Trophoblast cell (in vitro differentiated cells and primary cell): Measurements from ENCODE around the gene PACS1.

Experiments
- DNase-seq, 2 donors: peaks; one replicate each; pipeline ENCODE4 v3.0.0-alpha.2; 2016
- H2AFZ ChIP-seq: 2 replicates; pipeline ENCODE4 v1.6.1; 2013; ENCODE audit warnings: low read length, moderate library complexity, mild to moderate bottlenecking; ENCODE audit not compliant: insufficient read depth, poor library complexity
- H2AK5ac ChIP-seq: 2 replicates; pipeline ENCODE4 v1.6.1; 2013; ENCODE audit warnings: mild to moderate bottlenecking, low read length
- H2BK120ac ChIP-seq: 2 replicates; pipeline ENCODE4 v1.6.1; 2013; ENCODE audit warnings: low read length, mild to moderate bottlenecking, moderate library complexity; ENCODE audit not compliant: insufficient read depth, poor library complexity
- H2BK12ac ChIP-seq: 2 replicates; pipeline ENCODE4 v1.6.1; 2013; ENCODE audit warnings: mild to moderate bottlenecking, low read length, moderate library complexity
- H2BK5ac ChIP-seq: 2 replicates; pipeline ENCODE4 v1.6.1; 2013; ENCODE audit warnings: low read length, low read depth, moderate library complexity, mild to moderate bottlenecking; ENCODE audit not compliant: poor library complexity
- H3K14ac ChIP-seq: 2 replicates; pipeline ENCODE4 v1.6.1; 2013; ENCODE audit warnings: mild to moderate bottlenecking, low read length
- H3K18ac ChIP-seq: 2 replicates; pipeline ENCODE4 v1.6.1; 2013; ENCODE audit warnings: mild to moderate bottlenecking, low read length
- H3K23ac ChIP-seq: 2 replicates; pipeline ENCODE4 v1.6.1; 2013; ENCODE audit warnings: low read length
- H3K27ac ChIP-seq: 2 replicates; pipeline ENCODE4 v1.5.1; 2013; ENCODE audit warnings: low read depth, mild to moderate bottlenecking, inconsistent platforms, low read length, moderate library complexity
- H3K27me3 ChIP-seq: 2 replicates; pipeline ENCODE4 v1.6.1; 2013; ENCODE audit warnings: inconsistent platforms, mild to moderate bottlenecking, low read length, moderate library complexity; ENCODE audit not compliant: insufficient read depth
- H3K36me3 ChIP-seq, 2 experiments: 1 replicate in 1 of 2; 2 replicates in 1 of 2; pipeline ENCODE4 v1.6.1; 2013; ENCODE audit warnings: low read length in 2 of 2, mild to moderate bottlenecking in 2 of 2, moderate library complexity in 1 of 2; ENCODE audit not compliant: insufficient read depth in 2 of 2, control insufficient read depth in 1 of 2
- H3K4ac ChIP-seq: 2 replicates; pipeline ENCODE4 v1.6.1; 2013; ENCODE audit warnings: low read depth, mild to moderate bottlenecking, low read length, moderate library complexity
- H3K4me1 ChIP-seq, 2 experiments: 1 replicate in 1 of 2; 2 replicates in 1 of 2; pipeline ENCODE4 v1.6.1; 2013; ENCODE audit warnings: low read length in 2 of 2, mild to moderate bottlenecking in 2 of 2, moderate library complexity in 1 of 2; ENCODE audit not compliant: insufficient read depth in 2 of 2, control insufficient read depth in 1 of 2
- H3K4me2 ChIP-seq: 2 replicates; pipeline ENCODE4 v1.6.1; 2013; ENCODE audit warnings: inconsistent platforms, mild to moderate bottlenecking, low read length, moderate library complexity
- H3K4me3 ChIP-seq: 2 replicates; pipeline ENCODE4 v1.5.1; 2013; ENCODE audit warnings: mild to moderate bottlenecking, low read depth, low read length, inconsistent platforms
- H3K79me1 ChIP-seq: one replicate; pipeline ENCODE4 v1.6.1; 2013; ENCODE audit warnings: low read length
- H3K79me2 ChIP-seq: 2 replicates; pipeline ENCODE4 v1.6.1; 2013; ENCODE audit warnings: low read length, mild to moderate bottlenecking; ENCODE audit not compliant: control insufficient read depth, insufficient read depth, poor library complexity
- H3K9ac ChIP-seq: 2 replicates; pipeline ENCODE4 v1.6.1; 2013; ENCODE audit warnings: mild to moderate bottlenecking, low read length
- H3K9me3 ChIP-seq: 2 replicates; pipeline ENCODE4 v1.6.1; 2013; ENCODE audit warnings: low read depth, mild to moderate bottlenecking, control low read depth, inconsistent platforms, low read length; ENCODE audit not compliant: insufficient read depth
- H4K12ac ChIP-seq: 2 replicates; pipeline ENCODE4 v1.6.1; 2013; ENCODE audit warnings: low read depth, mild to moderate bottlenecking, low read length, moderate library complexity
- H4K8ac ChIP-seq: 2 replicates; pipeline ENCODE4 v1.6.1; 2013; ENCODE audit warnings: low read depth, mild to moderate bottlenecking, low read length, moderate library complexity
- H4K91ac ChIP-seq: one replicate; pipeline ENCODE4 v1.6.1; 2013; ENCODE audit warnings: low read depth, mild to moderate bottlenecking, low read length, moderate library complexity
- WGBS: extraction: QIAGEN DNeasy Blood & Tissue Kit; methylation state at CpG from one replicate; pipeline ENCODE4 v1.1.7; 2013; ENCODE audit warnings: missing lambda C conversion rate; ENCODE audit not compliant: insufficient read length, insufficient coverage; ENCODE audit errors: extremely low coverage; 5-methylcytosine and 5-hydroxymethylcytosine counted together

PACS1 gene

DNA sequence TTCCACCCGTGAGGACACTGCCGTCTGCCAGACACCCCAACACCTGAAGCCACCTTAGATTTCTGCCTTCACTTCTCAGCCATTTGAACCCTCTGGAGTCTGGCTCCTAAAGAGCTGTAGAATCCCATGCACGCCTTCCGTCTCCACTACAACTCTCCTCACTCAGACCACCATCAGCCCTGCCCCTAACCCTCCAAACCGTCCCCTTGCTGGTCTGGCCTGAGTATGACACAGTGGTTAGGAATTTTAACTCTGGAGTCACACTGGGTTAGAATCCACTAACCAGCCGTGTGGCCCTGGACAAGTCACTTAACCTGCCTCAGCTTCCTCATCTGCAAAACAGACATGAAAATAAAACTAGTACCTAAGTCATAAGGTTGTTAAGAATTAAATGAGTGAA is 210.9 kb downstream of the PACS1 start:
- H3K23ac ChIP-seq: no peak overlapping the region
- H3K27me3 ChIP-seq: no peaks in the 10 kb centered on the region
- H3K79me1 ChIP-seq: no peaks in the 10 kb centered on the region
- no peak overlapping the region for H4K8ac ChIP-seq
- no peak overlapping the region for H2BK120ac ChIP-seq
- no CpG with 5 or more reads among the region's 6 CpGs for WGBS
- no peak overlapping the region for H3K14ac ChIP-seq
- no peak overlapping the region for H3K9ac ChIP-seq
- no peak overlapping the region for H3K27ac ChIP-seq
- H4K91ac ChIP-seq: no peak overlapping the region
- H3K79me2 ChIP-seq: no peaks in the 10 kb centered on the region
- H3K4me1 ChIP-seq: peaks cover 5 to 7% of the 10 kb centered on the region in 2 experiments
- H3K18ac ChIP-seq: no peak overlapping the region
- peaks cover 26 to 28% of the 10 kb centered on the region in 2 experiments for H3K36me3 ChIP-seq
- H3K4ac ChIP-seq: no peak overlapping the region
- H3K9me3 ChIP-seq: no peaks in the 10 kb centered on the region
- H2AFZ ChIP-seq: no peak overlapping the region
- DNase-seq: peak in 1 of 2 donors; percentile 60
- no peak overlapping the region for H2AK5ac ChIP-seq
- H2BK5ac ChIP-seq: no peak overlapping the region
- H3K4me2 ChIP-seq: no peak overlapping the region
- no peak overlapping the region for H3K4me3 ChIP-seq
- H2BK12ac ChIP-seq: no peak overlapping the region
- no peak overlapping the region for H4K12ac ChIP-seq

DNA sequence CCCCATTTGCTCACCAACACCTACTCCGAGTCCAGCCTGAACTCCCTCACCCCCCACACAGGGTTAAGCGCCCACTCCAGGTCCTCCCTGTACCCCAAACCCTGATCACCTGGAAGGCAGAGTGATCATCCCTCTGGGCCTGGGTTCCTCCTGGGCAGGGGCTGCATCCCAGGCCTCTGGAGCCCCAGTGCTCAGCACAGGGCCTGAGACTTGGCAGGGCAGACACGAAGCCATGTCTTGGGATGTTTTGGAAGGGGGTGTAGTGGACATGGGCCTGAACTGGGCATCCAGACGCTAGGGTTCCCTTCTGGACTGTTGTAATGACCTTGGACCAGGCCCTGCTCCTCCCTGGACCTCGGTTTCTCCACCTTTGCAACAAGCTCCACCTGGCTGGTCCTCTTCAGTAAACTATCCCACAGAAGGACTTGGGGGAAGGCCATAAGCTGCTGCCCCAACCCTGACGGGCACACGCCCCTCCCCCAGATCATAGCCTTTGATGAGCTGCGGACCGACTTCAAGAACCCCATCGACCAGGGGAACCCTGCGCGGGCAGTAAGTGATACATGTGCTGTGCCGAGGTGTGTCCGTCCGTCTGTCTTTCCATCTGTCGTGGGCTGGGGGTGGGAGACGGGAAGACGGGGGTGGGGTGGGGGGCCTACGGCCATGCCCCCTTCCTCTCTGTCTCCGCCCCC is 211.8 kb downstream of the PACS1 start:
- H4K8ac ChIP-seq: no peak overlapping the region
- H3K14ac ChIP-seq: no peak overlapping the region
- H3K23ac ChIP-seq: no peak overlapping the region
- no peak overlapping the region for H3K9ac ChIP-seq
- no peak overlapping the region for H4K91ac ChIP-seq
- no peak overlapping the region for H3K4me2 ChIP-seq
- H2BK5ac ChIP-seq: no peak overlapping the region
- no peak overlapping the region for H3K27ac ChIP-seq
- H3K79me1 ChIP-seq: no peaks in the 10 kb centered on the region
- H2AFZ ChIP-seq: no peak overlapping the region
- DNase-seq: no peak
- H2BK120ac ChIP-seq: no peak overlapping the region
- no peak overlapping the region for H3K4ac ChIP-seq
- no peak overlapping the region for H3K18ac ChIP-seq
- peaks cover 26 to 29% of the 10 kb centered on the region in 2 experiments for H3K36me3 ChIP-seq
- H3K4me3 ChIP-seq: no peak overlapping the region
- H3K4me1 ChIP-seq: peaks cover 5 to 7% of the 10 kb centered on the region in 2 experiments
- H3K79me2 ChIP-seq: no peaks in the 10 kb centered on the region
- no CpG with 5 or more reads among the region's 20 CpGs for WGBS
- H4K12ac ChIP-seq: no peak overlapping the region
- no peaks in the 10 kb centered on the region for H3K9me3 ChIP-seq
- H2BK12ac ChIP-seq: no peak overlapping the region
- H3K27me3 ChIP-seq: no peaks in the 10 kb centered on the region
- no peak overlapping the region for H2AK5ac ChIP-seq

DNA sequence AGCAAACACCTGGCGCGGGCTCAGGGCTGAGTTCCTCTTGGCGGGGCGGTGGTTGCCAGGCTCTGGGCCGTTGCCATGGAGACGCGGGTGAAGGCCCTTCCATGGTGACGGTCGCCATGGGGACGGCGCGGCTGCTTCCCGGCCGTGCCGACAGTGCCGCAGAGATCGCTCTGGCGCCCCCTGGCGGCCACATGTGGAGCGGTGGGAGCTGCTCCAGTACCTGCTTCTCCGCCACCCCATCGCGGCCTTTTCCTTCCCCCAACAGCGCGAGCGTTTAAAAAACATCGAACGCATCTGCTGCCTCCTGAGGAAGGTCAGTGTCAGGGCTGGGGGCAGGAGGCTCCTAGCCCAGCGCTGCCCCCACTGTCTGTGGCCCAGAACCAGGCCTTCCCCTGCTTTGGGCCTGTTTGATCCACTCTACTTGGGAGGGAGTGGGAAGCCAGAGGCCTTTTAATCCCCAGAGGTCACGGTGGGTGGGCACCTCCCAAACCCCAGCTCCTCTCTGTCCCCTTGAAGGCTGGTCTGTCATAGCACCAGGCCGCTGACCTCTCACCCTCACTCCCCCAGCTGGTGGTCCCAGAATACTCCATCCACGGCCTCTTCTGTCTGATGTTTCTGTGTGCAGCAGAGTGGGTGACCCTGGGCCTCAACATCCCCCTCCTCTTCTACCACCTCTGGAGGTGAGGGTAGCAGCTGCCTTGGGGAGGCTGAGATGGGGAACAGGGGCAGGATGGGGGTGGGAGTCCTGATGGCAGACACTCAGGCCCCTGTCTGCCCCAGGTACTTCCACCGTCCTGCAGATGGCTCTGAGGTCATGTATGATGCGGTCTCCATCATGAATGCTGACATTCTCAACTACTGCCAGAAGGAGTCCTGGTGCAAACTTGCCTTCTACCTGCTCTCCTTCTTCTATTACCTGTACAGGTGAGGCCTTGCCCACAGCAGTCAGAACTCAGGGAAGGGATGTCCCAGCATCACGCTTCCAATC is 212.7 kb downstream of the PACS1 start:
- WGBS: no CpG with 5 or more reads among the region's 35 CpGs

DNA sequence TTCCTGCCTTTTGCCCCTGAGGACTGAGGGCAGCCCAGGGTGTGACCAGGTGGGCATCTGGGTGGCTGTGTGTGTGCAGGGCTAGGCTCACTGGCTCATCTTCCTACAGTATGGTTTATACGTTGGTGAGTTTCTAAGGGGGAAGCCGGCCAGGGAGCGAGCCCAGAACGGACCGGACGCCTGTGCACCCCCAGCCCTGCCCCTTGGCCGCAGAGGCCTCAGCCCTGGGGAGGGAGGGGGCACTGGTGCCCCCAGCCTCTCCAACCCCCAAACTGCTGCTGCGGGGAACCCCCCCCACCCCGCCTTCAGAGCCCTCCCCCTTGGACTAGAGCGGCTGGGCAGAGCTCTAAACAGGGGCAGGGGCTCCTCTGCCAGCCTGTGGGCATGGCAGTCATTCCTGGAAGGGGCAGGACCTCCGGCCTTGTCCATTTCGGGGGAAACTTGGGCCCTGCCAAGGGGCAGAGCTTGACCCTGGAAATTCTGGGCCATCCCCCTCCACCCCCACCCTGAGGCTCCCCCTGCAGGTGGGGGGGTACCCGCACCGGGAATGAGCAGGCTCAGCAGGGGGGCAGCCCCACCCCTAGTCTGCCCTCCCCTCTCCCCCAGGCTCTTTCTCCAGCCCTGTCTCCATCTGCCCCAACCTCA is 213.5 kb downstream of the PACS1 start:
- H3K27me3 ChIP-seq: no peaks in the 10 kb centered on the region
- DNase-seq: no peak
- no peak overlapping the region for H2BK120ac ChIP-seq
- H3K27ac ChIP-seq: no peak overlapping the region
- H2BK12ac ChIP-seq: no peak overlapping the region
- peaks cover 6% of the 10 kb centered on the region for H3K79me2 ChIP-seq
- H3K4me2 ChIP-seq: no peak overlapping the region
- no peak overlapping the region for H4K91ac ChIP-seq
- no peak overlapping the region for H2AFZ ChIP-seq
- no peak overlapping the region for H3K23ac ChIP-seq
- no peak overlapping the region for H3K9ac ChIP-seq
- peaks cover 3% of the 10 kb centered on the region for H3K79me1 ChIP-seq
- no peak overlapping the region for H4K8ac ChIP-seq
- H3K36me3 ChIP-seq: peaks cover 27 to 34% of the 10 kb centered on the region in 2 experiments
- no peak overlapping the region for H3K4ac ChIP-seq
- no peak overlapping the region for H3K4me3 ChIP-seq
- no peak overlapping the region for H2BK5ac ChIP-seq
- no peak overlapping the region for H3K14ac ChIP-seq
- no peak overlapping the region for H3K18ac ChIP-seq
- no peaks in the 10 kb centered on the region for H3K9me3 ChIP-seq
- no peak overlapping the region for H2AK5ac ChIP-seq
- no CpG with 5 or more reads among the region's 14 CpGs for WGBS
- H3K4me1 ChIP-seq: peaks cover 8% of the 10 kb centered on the region in 2 experiments
- H4K12ac ChIP-seq: no peak overlapping the region

More for the DNA sequence above, 212.7 kb downstream of the PACS1 start:
- Histone ChIP-seq H2BK5ac (no peak overlapping the region), H3K79me1 (no peaks in the 10 kb centered on the region), H3K4ac (no peak overlapping the region), H4K12ac (peak overlapping the region; percentile 41), H3K27ac (no peak overlapping the region), H4K91ac (no peak overlapping the region), H2AFZ (no peak overlapping the region), H3K79me2 (no peaks in the 10 kb centered on the region), H4K8ac (no peak overlapping the region), H3K36me3 (peaks cover 27 to 31% of the 10 kb centered on the region in 2 experiments), H3K4me1 (peaks cover 5% of the 10 kb centered on the region in 2 experiments), H3K9ac (no peak overlapping the region), H2AK5ac (no peak overlapping the region), H3K14ac (no peak overlapping the region), H2BK12ac (no peak overlapping the region), H3K18ac (no peak overlapping the region), H3K27me3 (no peaks in the 10 kb centered on the region), H3K23ac (no peak overlapping the region), H3K9me3 (no peaks in the 10 kb centered on the region), H3K4me2 (no peak overlapping the region), H2BK120ac (no peak overlapping the region), H3K4me3 (no peak overlapping the region)
- DNase-seq: peak; percentile 97 to 99
